OCI-LY7 (cell line): ENCODE measurements around the gene CASP12. TPM values are rescaled to one million over a fixed set of nuclear protein-coding genes. Genes with fewer than 3 reads are reported as not detected.

ENCODE experiments used
- small RNA-seq: library from RNA; depleted of rRNA; stranded (forward); fragments of <200 nt; gene quantifications from one replicate; pipeline ENCODE3, GENCODE V24; 2014
- total RNA-seq, 2 experiments: library from RNA; depleted of rRNA in 1 of 2; stranded (reverse); fragments of >200 nt in 1 of 2; shearing (Covaris generic) in 1 of 2; gene quantifications; 2 replicates each; pipeline ENCODE4 v1.2.3, GENCODE V29; 2014 to 2022

CASP12 gene
- total RNA-seq, 2 experiments from 2014 or later = not detected

Small RNA genes within 50 kb of the gene (small RNA-seq; reads per million reads assigned to genes)
- gene AP002004.1 = not detected

Other genes starting within 250 kb of the CASP12 start
- 0.28 and 0.88 TPM in 2 replicates for gene CASP4, start 70.1 kb upstream of the CASP12 start, total RNA-seq (2014; rRNA removed; shearing (Covaris generic))
- 1.4 and 1.6 TPM in 2 replicates for gene CASP4, start 70.1 kb upstream of the CASP12 start, total RNA-seq (2022)
- not detected in 2 replicates for gene CASP5, start 124.7 kb upstream of the CASP12 start, total RNA-seq (2014; rRNA removed; shearing (Covaris generic))
- gene CASP5, start 124.7 kb upstream of the CASP12 start, total RNA-seq (2022) = not detected in 2 replicates
- 0.26 TPM in 1 of 2 replicates, not detected in the other for gene CASP1, start 136.7 kb upstream of the CASP12 start, total RNA-seq (2014; rRNA removed; shearing (Covaris generic))
- gene CASP1, start 136.7 kb upstream of the CASP12 start, total RNA-seq (2022) = 0.99 TPM in 1 of 2 replicates, not detected in the other
- gene CARD16, start 146.9 kb upstream of the CASP12 start, total RNA-seq (2014; rRNA removed; shearing (Covaris generic)) = 0.44 and 1.4 TPM in 2 replicates
- 0.42 TPM in 1 of 2 replicates, not detected in the other for gene CARD16, start 146.9 kb upstream of the CASP12 start, total RNA-seq (2022)
- gene CARD18, start 241.3 kb upstream of the CASP12 start, total RNA-seq (2014; rRNA removed; shearing (Covaris generic)) = not detected in 2 replicates
- not detected in 2 replicates for gene CARD18, start 241.3 kb upstream of the CASP12 start, total RNA-seq (2022)